ENCODE measurements around the gene NAAA. TPM values are rescaled to one million over a fixed set of nuclear protein-coding genes. Genes with fewer than 3 reads are reported as not detected.
A peak's percentile ranks its signal among the peaks of the same experiment; 100 is the strongest.

NAAA gene
- total and polyA plus RNA-seq, 2 of the 13 experiments (the other 11 are each of a cell fraction or from before 2014, with no cell fraction given) = 22.4 to 24.6 TPM

DNA sequence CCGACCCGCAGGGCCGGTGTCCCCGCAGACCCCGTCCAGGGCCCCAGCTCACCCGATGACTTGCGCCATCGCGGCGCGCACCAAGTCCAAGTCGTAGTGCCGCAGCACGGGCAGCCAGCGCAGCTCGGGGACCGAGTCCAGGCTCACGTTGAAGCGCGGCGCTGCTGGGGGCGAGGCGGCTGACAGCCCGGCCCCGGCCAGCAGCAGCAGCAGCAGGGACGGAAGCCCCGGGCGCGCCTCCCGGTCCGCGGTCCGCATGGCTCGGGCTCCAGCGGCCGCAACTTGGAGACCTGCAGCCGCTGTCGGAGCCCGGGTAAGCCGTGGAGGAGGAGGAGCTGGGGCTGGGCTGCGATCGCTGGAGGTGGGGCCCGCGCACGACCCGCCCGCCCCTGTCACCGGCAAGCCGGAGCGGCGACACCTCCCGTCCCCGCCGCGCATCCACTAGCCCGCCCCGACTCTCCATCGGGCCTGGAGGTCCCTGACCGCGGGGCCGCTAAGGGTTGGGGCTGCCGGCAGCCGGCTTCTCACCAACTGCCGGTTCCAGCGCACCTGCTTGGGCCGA lies at the start of gene NAAA (continued):
- TF ChIP-seq ZNF609 (CRISPR knock-in tag; IDR thresholded peaks at IDR 0.05; ENCODE audit: borderline replicate concordance) (peak; percentile 52; the same call in 1 of the 2 replicates), PLRG1 (conservative IDR thresholded peaks at IDR 0.05) (no peak), ZNF136 (CRISPR knock-in tag; IDR thresholded peaks at IDR 0.05; ENCODE audit: low read depth) (no peak), ELF4 (CRISPR knock-in tag; IDR thresholded peaks at IDR 0.05; ENCODE audit: borderline replicate concordance) (no peak), FOXA1 (IDR thresholded peaks at IDR 0.05) (no peak), FOXA1 (CRISPR knock-in tag; IDR thresholded peaks at IDR 0.05) (no peak), STAT5B (CRISPR knock-in tag; IDR thresholded peaks at IDR 0.05) (no peak), ARHGAP35 (CRISPR knock-in tag; IDR thresholded peaks at IDR 0.05; ENCODE audit: borderline replicate concordance) (peak; percentile 83; the same call in 1 of the 2 replicates), U2AF2 (IDR thresholded peaks at IDR 0.05; ENCODE audit: low read depth, low read length) (no peak), HOMEZ (CRISPR knock-in tag; IDR thresholded peaks at IDR 0.05; ENCODE audit: low read depth) (no peak), THRA (CRISPR knock-in tag; IDR thresholded peaks at IDR 0.05; ENCODE audit: borderline replicate concordance) (no peak), KMT2B (CRISPR knock-in tag; IDR thresholded peaks at IDR 0.05) (no peak), HOXA3 (CRISPR knock-in tag; IDR thresholded peaks at IDR 0.05) (no peak; the same call in 1 of the 2 replicates), TARDBP (CRISPR knock-in tag; IDR thresholded peaks at IDR 0.05) (0 out of 2 replicates have a peak, but pooled peaks have one; percentile 14), SRSF1 (optimal IDR thresholded peaks at IDR 0.05; ENCODE audit: low read depth, low read length) (no peak), ATRX (CRISPR knock-in tag; IDR thresholded peaks at IDR 0.05; ENCODE audit: borderline replicate concordance) (no peak), SIN3A (IDR thresholded peaks at IDR 0.05; ENCODE audit: borderline replicate concordance, low read depth, low read length) (no peak), ZNF572 (CRISPR knock-in tag; IDR thresholded peaks at IDR 0.05) (no peak)
- TF ChIP-seq, protein P1, sequence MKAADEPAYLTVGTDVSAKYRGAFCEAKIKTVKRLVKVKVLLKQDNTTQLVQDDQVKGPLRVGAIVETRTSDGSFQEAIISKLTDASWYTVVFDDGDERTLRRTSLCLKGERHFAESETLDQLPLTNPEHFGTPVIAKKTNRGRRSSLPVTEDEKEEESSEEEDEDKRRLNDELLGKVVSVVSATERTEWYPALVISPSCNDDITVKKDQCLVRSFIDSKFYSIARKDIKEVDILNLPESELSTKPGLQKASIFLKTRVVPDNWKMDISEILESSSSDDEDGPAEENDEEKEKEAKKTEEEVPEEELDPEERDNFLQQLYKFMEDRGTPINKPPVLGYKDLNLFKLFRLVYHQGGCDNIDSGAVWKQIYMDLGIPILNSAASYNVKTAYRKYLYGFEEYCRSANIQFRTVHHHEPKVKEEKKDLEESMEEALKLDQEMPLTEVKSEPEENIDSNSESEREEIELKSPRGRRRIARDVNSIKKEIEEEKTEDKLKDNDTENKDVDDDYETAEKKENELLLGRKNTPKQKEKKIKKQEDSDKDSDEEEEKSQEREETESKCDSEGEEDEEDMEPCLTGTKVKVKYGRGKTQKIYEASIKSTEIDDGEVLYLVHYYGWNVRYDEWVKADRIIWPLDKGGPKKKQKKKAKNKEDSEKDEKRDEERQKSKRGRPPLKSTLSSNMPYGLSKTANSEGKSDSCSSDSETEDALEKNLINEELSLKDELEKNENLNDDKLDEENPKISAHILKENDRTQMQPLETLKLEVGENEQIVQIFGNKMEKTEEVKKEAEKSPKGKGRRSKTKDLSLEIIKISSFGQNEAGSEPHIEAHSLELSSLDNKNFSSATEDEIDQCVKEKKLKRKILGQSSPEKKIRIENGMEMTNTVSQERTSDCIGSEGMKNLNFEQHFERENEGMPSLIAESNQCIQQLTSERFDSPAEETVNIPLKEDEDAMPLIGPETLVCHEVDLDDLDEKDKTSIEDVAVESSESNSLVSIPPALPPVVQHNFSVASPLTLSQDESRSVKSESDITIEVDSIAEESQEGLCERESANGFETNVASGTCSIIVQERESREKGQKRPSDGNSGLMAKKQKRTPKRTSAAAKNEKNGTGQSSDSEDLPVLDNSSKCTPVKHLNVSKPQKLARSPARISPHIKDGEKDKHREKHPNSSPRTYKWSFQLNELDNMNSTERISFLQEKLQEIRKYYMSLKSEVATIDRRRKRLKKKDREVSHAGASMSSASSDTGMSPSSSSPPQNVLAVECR (CRISPR knock-in tag; IDR thresholded peaks at IDR 0.05; ENCODE audit: borderline replicate concordance) = peak; percentile 89

Measured in HepG2 (cell line).